Measurements from ENCODE around the gene DLX1. TPM values are rescaled to one million over a fixed set of nuclear protein-coding genes. Genes with fewer than 3 reads are reported as not detected.

DLX1 gene
- total RNA-seq, 1 donor from 2014 or later, result not detected

- Histone ChIP-seq H3K36me3 (ENCODE audit: control insufficient read depth, insufficient read depth, low read length) (no peaks in the 10 kb centered on the region), H3K4me3 (ENCODE audit: low read depth, low read length) (no peak overlapping the region), H3K27me3 (ENCODE audit: control insufficient read depth, insufficient read depth, low read length) (peaks cover 63% of the 10 kb centered on the region)
- TF ChIP-seq CTCF (IDR thresholded peaks at IDR 0.05; ENCODE audit: insufficient read depth, low read length, severe bottlenecking), result no peak
- DNase-seq (ENCODE audit: low read depth), result no peak
- no peak for FAIRE-seq
Observed at GRCh38 chr2:172091761-172092566, 6.7 kb downstream of the DLX1 start.

- Histone ChIP-seq H3K36me3 (ENCODE audit: control insufficient read depth, insufficient read depth, low read length) (no peaks in the 10 kb centered on the region), H3K4me3 (ENCODE audit: low read depth, low read length) (no peak overlapping the region), H3K27me3 (ENCODE audit: control insufficient read depth, insufficient read depth, low read length) (peaks cover 54% of the 10 kb centered on the region)
- FAIRE-seq (no peak), DNase-seq (ENCODE audit: low read depth) (no peak)
- TF ChIP-seq CTCF (IDR thresholded peaks at IDR 0.05; ENCODE audit: insufficient read depth, low read length, severe bottlenecking), result no peak
Observed at GRCh38 chr2:172092716-172093415, 7.6 kb downstream of the DLX1 start.

- no peak for TF ChIP-seq CTCF (IDR thresholded peaks at IDR 0.05; ENCODE audit: insufficient read depth, low read length, severe bottlenecking)
- DNase-seq (ENCODE audit: low read depth) (no peak), FAIRE-seq (no peak)
- Histone ChIP-seq H3K36me3 (ENCODE audit: control insufficient read depth, insufficient read depth, low read length) (no peaks in the 10 kb centered on the region), H3K4me3 (ENCODE audit: low read depth, low read length) (no peak overlapping the region), H3K27me3 (ENCODE audit: control insufficient read depth, insufficient read depth, low read length) (peaks cover 46% of the 10 kb centered on the region)
Observed at GRCh38 chr2:172093416-172094293, 8.3 kb downstream of the DLX1 start.

GRCh38 chr2:172094294-172095145 is 9.2 kb downstream of the DLX1 start:
- no peaks in the 10 kb centered on the region for H3K36me3 ChIP-seq (ENCODE audit: control insufficient read depth, insufficient read depth, low read length)
- no peak for DNase-seq (ENCODE audit: low read depth)
- peak overlapping the region; percentile 49 for H3K4me3 ChIP-seq (ENCODE audit: low read depth, low read length)
- no peak for FAIRE-seq
- TF ChIP-seq CTCF (IDR thresholded peaks at IDR 0.05; ENCODE audit: insufficient read depth, low read length, severe bottlenecking), result no peak
- H3K27me3 ChIP-seq (ENCODE audit: control insufficient read depth, insufficient read depth, low read length), result peaks cover 41% of the 10 kb centered on the region

Data from bronchial epithelial cell (primary cell).